Measurements from ENCODE around the gene ADIPOR2. TPM values are rescaled to one million over a fixed set of nuclear protein-coding genes. Genes with fewer than 3 reads are reported as not detected.
A peak's percentile ranks its signal among the peaks of the same experiment; 100 is the strongest.

The ADIPOR2 gene, protein sequence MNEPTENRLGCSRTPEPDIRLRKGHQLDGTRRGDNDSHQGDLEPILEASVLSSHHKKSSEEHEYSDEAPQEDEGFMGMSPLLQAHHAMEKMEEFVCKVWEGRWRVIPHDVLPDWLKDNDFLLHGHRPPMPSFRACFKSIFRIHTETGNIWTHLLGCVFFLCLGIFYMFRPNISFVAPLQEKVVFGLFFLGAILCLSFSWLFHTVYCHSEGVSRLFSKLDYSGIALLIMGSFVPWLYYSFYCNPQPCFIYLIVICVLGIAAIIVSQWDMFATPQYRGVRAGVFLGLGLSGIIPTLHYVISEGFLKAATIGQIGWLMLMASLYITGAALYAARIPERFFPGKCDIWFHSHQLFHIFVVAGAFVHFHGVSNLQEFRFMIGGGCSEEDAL
- total RNA-seq = 18.3 TPM

DNA sequence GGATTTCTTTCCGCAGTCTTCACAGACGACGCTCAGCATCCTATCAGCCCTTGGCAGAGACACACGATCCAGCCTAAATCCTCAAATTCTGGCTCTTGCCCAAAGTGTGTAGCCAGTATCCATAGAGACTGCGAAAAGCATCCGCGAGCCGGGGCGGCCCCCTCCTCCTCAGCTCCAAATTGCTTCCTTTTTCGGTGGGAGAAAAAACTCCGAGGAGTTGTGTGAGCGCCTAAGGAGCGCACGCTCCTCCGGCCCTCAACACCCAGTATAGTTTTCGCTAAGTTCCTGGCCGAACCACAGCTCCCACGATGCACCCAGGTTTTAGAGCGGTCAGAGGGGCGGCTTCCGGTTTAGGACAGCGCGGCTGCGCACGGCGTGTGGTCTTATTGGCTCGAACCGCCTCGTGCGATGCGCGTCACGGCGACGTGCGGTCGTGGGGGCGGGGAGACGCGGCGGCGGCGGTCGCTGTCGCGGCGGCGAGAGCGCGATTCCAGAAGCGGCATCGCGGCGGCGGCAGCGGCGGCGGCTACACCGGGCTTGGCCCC lies at the start of gene ADIPOR2:
ADIPOR2 (plus strand) TSS at position 493 of the 545 bp plus-strand sequence. CDS start 63,274 bp downstream, outside the sequence.
- Histone ChIP-seq H3K9me3 (ENCODE audit: low read depth, low read length) (no peaks in the 10 kb centered on the region), H3K27me3 (ENCODE audit: insufficient read depth, low read length) (no peaks in the 10 kb centered on the region), H3K4me3 (ENCODE audit: low read length) (peak within 1 kb of the TSS; percentile 80), H3K4me1 (ENCODE audit: insufficient read depth, low read length) (peaks cover 26% of the 10 kb centered on the region)

DNA sequence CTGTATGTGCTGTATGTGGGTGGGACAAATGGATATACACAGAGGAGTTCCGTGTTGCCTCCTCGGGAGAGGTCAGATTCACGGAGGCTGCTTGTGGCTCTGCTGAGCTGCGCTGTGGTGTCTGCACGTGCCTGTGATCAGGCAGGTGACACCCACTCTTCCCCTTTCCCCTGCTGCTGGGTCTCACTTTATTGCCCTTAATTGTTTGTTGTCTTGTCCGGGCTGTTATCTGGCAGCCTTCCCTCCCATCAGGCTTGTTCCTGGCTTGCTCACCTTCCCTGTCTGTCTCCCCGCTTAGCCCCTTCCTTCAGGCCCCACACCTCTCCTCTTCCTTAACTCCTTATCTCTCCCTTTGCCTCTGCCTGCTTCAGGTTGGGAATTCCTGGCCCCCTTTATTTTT lies 48.4 kb upstream of the ADIPOR2 start:
- peaks cover 16% of the 10 kb centered on the region for H3K4me1 ChIP-seq (ENCODE audit: insufficient read depth, low read length)
- no peaks in the 10 kb centered on the region for H3K27me3 ChIP-seq (ENCODE audit: insufficient read depth, low read length)
- H3K9me3 ChIP-seq (ENCODE audit: low read depth, low read length) = no peaks in the 10 kb centered on the region

DNA sequence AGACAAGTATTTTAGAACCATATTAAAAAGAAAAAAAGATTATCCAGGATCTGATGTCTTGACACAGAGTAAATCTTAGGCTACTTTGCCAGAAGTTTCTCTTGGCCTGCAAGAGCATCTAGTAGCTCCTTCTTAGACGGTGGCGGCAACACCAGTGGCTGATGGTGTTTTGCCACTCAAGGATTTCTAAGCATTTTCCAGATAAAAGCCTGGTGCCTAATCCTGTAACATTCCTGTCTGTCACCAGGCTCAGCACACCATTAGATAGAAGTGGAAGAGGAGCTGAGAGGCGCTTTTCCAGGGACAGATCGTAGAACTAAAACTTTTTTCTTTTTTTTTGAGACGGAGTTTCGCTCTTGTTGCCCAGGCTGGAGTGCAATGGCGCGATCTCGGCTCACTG lies 47.8 kb upstream of the ADIPOR2 start:
- Histone ChIP-seq H3K27me3 (ENCODE audit: insufficient read depth, low read length) (no peaks in the 10 kb centered on the region), H3K9me3 (ENCODE audit: low read depth, low read length) (no peaks in the 10 kb centered on the region), H3K4me1 (ENCODE audit: insufficient read depth, low read length) (peaks cover 16% of the 10 kb centered on the region), H3K4me3 (ENCODE audit: low read length) (no peak overlapping the region)

More for the DNA sequence above, 48.4 kb upstream of the ADIPOR2 start:
- H3K4me3 ChIP-seq (ENCODE audit: low read length) = no peak overlapping the region

DNA sequence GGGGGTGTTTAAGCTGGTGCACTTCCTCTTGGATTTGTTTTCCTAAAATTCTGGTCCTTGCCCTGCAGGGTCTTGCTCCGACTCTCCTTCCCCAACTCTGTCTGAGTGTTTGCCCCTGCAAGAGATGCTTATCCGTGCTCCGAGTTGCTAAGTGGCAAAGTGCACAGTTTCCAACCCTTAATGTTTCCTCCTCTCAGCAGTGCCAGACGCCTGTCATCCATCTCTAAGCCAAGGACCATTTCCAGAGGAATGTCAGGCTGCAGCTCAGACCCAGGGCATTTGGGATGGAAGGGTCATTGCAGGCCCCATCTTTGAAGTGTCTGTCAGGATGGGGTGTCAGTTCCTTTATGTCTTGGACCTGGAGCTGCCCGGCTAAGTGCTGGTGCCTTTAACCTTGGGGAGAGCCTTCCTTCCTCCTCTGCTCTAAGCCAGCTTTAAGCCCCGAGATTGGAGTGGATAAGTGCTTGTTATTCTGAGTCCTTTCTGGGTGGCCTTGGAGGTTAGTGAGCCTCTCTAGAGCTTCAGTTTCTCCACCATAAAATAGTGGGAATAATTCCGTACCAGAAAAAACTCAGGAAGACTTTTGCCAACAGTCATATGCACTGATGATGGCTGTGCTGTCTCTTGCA lies 46.9 kb upstream of the ADIPOR2 start:
- H3K27me3 ChIP-seq (ENCODE audit: insufficient read depth, low read length) = no peaks in the 10 kb centered on the region

DNA sequence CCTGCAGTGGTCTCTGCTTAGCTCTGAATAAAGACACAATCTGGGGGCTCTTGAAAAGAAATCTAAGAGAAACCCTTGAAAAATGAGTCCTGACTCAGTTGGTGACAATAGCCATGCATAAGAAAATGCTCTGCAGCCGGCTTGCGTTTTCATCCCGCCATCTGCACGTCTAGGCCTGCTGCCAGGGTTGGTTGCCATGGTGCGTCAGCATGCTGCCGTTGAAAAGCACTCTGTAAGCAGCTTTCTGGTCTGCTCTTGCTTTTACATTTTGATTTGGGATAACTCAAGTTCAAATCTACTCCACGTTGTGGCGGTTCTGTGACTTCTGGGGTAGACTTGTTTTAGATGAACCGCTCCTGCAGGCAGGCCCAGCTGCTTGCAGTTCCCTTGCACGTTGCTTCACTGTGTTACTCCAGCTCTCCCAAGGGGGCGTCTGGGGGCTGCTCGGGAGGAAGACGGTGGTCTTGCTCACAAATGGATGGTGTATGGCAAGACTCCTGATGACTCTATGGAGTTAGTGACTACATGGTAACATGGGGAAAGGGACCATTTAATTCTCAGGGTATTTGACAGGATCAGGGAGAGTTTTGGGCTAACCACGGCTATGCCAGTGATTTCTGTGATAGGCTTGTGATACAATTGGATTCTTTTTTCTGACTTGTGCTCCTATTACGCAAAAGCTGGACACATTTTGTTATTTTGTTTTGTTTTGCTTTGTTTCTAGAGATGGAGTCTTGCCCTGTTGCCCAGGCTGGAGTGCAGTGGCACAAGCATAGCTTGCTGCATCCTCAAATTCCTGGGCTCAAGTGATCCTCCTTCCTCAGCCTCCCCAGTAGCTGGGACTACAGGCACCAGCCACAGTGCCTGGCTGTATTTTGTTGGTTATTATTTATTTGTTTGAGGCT lies 46.1 kb upstream of the ADIPOR2 start:
- Histone ChIP-seq H3K27me3 (ENCODE audit: insufficient read depth, low read length) (no peaks in the 10 kb centered on the region), H3K9me3 (ENCODE audit: low read depth, low read length) (no peaks in the 10 kb centered on the region), H3K4me3 (ENCODE audit: low read length) (no peak overlapping the region), H3K4me1 (ENCODE audit: insufficient read depth, low read length) (peaks cover 12% of the 10 kb centered on the region)

More for the DNA sequence above, 46.9 kb upstream of the ADIPOR2 start:
- Histone ChIP-seq H3K9me3 (ENCODE audit: low read depth, low read length) (no peaks in the 10 kb centered on the region), H3K4me1 (ENCODE audit: insufficient read depth, low read length) (peaks cover 12% of the 10 kb centered on the region), H3K4me3 (ENCODE audit: low read length) (no peak overlapping the region)

DNA sequence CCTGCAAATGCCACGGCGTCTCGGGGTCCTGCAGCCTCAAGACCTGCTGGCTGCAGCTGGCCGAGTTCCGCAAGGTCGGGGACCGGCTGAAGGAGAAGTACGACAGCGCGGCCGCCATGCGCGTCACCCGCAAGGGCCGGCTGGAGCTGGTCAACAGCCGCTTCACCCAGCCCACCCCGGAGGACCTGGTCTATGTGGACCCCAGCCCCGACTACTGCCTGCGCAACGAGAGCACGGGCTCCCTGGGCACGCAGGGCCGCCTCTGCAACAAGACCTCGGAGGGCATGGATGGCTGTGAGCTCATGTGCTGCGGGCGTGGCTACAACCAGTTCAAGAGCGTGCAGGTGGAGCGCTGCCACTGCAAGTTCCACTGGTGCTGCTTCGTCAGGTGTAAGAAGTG lies 45.1 kb upstream of the ADIPOR2 start:
- H3K27me3 ChIP-seq (ENCODE audit: insufficient read depth, low read length) = no peaks in the 10 kb centered on the region
- peaks cover 12% of the 10 kb centered on the region for H3K4me1 ChIP-seq (ENCODE audit: insufficient read depth, low read length)
- no peak overlapping the region for H3K4me3 ChIP-seq (ENCODE audit: low read length)
- H3K9me3 ChIP-seq (ENCODE audit: low read depth, low read length) = no peaks in the 10 kb centered on the region

DNA sequence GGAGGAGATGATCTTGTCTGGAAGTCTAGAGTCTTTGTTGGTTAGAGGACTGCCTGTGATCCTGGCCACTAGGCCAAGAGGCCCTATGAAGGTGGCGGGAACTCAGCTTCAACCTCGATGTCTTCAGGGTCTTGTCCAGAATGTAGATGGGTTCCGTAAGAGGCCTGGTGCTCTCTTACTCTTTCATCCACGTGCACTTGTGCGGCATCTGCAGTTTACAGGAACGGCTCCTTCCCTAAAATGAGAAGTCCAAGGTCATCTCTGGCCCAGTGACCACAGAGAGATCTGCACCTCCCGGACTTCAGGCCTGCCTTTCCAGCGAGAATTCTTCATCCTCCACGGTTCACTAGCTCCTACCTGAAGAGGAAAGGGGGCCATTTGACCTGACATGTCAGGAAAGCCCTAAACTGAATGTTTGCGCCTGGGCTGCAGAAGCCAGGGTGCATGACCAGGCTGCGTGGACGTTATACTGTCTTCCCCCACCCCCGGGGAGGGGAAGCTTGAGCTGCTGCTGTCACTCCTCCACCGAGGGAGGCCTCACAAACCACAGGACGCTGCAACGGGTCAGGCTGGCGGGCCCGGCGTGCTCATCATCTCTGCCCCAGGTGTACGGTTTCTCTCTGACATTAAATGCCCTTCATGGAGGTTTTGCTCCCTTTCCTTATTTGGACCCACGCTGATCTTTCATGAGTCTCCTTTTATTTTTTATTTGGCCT lies 44.1 kb upstream of the ADIPOR2 start:
- peaks cover 12% of the 10 kb centered on the region for H3K4me1 ChIP-seq (ENCODE audit: insufficient read depth, low read length)
- H3K9me3 ChIP-seq (ENCODE audit: low read depth, low read length) = no peaks in the 10 kb centered on the region
- no peaks in the 10 kb centered on the region for H3K27me3 ChIP-seq (ENCODE audit: insufficient read depth, low read length)
- H3K4me3 ChIP-seq (ENCODE audit: low read length) = no peak overlapping the region

DNA sequence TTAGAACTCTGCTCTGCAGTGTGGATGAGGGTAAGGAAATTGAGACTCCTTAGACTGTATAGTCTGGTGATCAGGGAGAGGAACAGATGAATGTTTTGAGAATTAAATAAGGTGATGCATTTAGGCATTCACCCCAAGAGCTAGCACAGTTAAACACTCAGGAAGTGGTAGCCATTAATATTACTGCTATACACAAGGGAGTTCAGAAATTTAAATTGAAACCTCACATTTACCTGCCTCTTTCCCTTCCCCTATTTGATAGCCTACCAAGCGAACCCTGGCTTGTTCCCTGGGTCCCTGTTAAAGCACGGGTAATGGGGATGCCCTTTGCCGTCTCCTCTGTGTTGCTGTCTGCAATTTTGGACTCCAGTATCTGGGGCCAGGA lies 43.6 kb upstream of the ADIPOR2 start:
- H3K4me1 ChIP-seq (ENCODE audit: insufficient read depth, low read length) = peaks cover 12% of the 10 kb centered on the region
- H3K27me3 ChIP-seq (ENCODE audit: insufficient read depth, low read length) = no peaks in the 10 kb centered on the region
- H3K4me3 ChIP-seq (ENCODE audit: low read length) = no peak overlapping the region
- H3K9me3 ChIP-seq (ENCODE audit: low read depth, low read length) = no peaks in the 10 kb centered on the region

DNA sequence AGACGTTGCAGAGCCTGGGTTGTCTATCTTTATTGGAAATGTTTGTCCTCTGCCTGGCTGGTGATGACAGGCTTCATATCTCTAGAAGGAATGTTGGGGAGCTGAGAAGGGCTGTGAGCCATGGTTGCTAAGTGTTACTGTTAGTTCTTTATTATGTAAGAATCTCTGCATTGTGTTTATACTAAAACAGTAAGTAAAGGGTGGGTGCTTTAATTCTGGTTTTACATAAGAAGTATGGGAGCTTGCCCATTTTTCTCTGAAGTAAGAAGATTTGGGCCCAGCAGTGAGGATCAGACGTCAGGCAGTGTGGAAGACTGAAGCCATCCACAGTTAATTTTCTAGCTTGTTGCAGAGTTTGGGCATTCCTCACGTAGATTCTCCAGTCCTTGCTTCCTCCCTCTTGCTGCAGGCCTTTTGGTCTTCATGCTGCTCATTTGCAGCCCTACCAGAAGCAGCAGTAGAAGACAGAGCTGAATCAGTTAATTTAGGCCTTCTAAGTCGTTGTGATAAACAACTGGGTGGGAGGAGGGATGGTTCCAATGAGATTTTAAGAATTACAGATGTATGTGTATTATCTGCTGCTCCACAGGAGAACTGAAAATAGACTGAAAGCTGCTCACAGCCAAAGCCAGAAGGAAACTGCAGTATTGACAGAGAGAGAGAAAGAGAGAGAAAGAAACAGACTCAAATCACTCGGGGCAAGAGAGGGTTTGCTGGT lies 40.5 kb upstream of the ADIPOR2 start:
- H3K9me3 ChIP-seq (ENCODE audit: low read depth, low read length) = no peaks in the 10 kb centered on the region
- no peaks in the 10 kb centered on the region for H3K27me3 ChIP-seq (ENCODE audit: insufficient read depth, low read length)
- H3K4me3 ChIP-seq (ENCODE audit: low read length) = no peak overlapping the region
- peaks cover 12% of the 10 kb centered on the region for H3K4me1 ChIP-seq (ENCODE audit: insufficient read depth, low read length)

DNA sequence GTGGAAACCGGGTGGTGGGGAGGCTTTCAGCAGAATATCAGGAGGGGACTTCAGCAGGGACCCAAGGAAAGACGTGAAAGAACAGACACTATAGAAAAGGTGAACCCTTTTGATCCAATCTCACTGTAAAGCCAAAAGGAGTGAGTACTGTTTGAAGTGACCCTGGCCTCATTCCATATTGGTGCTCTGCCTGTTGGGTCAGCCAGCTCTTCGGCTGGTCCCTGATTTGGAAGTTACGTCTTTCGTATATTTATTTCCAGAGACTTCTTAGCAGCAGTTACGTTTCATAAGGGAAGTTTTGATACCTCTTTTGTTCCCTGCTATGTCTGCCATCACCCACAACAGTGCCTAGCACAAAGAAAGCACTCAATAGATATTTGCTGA lies 39.9 kb upstream of the ADIPOR2 start:
- Histone ChIP-seq H3K9me3 (ENCODE audit: low read depth, low read length) (no peaks in the 10 kb centered on the region), H3K4me1 (ENCODE audit: insufficient read depth, low read length) (peaks cover 12% of the 10 kb centered on the region), H3K27me3 (ENCODE audit: insufficient read depth, low read length) (no peaks in the 10 kb centered on the region), H3K4me3 (ENCODE audit: low read length) (no peak overlapping the region)

DNA sequence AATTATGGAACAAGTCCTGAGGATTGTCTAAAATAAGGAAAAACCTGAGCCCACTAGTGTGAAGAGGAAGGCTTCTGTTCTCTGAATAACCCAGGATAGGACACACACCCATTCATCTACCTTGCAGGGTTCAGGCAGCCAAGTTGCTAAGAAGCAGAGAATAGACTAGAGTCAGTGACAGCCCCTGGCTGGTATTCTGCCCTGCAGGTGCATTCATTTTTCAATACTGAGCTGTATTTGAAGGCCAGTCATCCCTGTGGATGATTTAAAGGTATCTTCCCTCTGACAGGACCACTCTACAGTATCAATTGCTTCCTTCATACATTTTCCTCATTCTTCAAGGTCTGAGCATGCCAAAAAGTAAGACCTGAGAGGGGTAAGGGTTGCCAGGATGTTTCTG lies 38.9 kb upstream of the ADIPOR2 start:
- Histone ChIP-seq H3K4me1 (ENCODE audit: insufficient read depth, low read length) (peaks cover 6% of the 10 kb centered on the region), H3K9me3 (ENCODE audit: low read depth, low read length) (no peaks in the 10 kb centered on the region), H3K4me3 (ENCODE audit: low read length) (no peak overlapping the region), H3K27me3 (ENCODE audit: insufficient read depth, low read length) (no peaks in the 10 kb centered on the region)

DNA sequence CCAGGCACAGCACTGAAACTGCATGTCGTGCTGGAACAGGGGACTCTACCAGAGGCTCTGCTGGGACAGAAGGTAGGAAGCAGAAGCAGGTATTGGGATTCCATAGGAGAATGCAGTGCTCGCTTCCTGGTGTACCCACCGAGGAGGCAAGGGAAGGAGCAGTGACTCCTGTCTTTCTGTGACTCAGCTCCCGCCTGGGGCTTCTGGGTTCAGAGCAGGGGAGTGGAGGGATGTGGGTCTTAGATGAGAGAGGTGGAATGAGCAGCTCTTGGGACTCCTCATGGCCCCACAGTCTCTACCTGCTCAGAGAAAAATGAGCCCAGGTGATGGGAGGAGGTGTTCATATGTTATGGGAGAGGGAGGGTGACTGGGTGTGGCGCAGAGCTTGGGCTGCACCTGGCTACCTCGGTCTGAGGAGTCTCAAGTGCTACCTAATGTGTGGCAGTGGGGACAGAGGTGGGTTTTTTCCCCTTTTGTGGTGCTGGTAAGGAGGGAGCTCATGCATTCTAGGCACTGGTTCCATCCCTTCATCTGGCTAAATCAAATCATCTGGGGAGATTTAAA lies 35.6 kb upstream of the ADIPOR2 start:
- no peaks in the 10 kb centered on the region for H3K9me3 ChIP-seq (ENCODE audit: low read depth, low read length)
- no peak overlapping the region for H3K4me3 ChIP-seq (ENCODE audit: low read length)
- no peaks in the 10 kb centered on the region for H3K27me3 ChIP-seq (ENCODE audit: insufficient read depth, low read length)
- no peaks in the 10 kb centered on the region for H3K4me1 ChIP-seq (ENCODE audit: insufficient read depth, low read length)

DNA sequence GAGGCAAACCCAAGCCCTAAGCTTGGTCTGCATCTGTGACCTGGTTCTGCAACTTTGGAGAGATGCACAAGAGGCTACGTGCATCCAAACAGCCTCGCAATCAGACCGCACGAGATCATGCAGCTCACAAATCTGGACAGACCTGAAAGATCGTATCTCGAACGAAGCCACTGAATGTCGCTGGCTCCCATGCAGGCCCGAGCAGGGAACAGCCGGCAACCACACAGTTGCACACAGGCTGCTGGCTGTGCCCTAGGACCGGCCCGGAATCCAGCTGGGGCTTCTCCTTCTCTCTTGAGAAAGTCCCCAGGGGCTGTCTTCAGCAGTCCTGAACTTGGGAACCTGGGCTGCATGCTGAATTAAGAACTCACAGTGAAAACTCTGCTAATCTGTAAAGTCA lies 34.0 kb upstream of the ADIPOR2 start:
- no peaks in the 10 kb centered on the region for H3K9me3 ChIP-seq (ENCODE audit: low read depth, low read length)
- no peaks in the 10 kb centered on the region for H3K27me3 ChIP-seq (ENCODE audit: insufficient read depth, low read length)
- no peak overlapping the region for H3K4me3 ChIP-seq (ENCODE audit: low read length)
- H3K4me1 ChIP-seq (ENCODE audit: insufficient read depth, low read length) = no peaks in the 10 kb centered on the region

DNA sequence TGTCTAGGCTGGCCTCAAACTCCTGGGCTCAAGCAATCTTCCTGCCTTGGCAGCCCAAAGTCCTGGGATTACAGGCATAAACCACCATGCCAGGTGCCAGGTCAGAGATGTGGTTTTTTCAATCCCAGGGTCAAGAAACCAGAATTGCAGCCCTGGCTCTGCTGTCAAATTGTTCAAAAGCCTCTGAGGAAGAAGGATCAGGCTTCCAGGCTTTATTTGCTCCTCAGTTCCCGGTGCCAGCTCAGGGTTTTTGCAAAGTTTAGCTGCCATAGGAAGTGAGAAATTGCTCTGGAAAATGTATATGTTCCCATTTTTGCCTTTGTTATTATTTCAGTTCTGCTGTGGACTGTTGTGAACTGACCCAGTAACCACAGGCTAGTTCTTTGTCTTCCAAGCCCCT lies 33.2 kb upstream of the ADIPOR2 start:
- Histone ChIP-seq H3K27me3 (ENCODE audit: insufficient read depth, low read length) (no peaks in the 10 kb centered on the region), H3K9me3 (ENCODE audit: low read depth, low read length) (no peaks in the 10 kb centered on the region), H3K4me1 (ENCODE audit: insufficient read depth, low read length) (no peaks in the 10 kb centered on the region), H3K4me3 (ENCODE audit: low read length) (no peak overlapping the region)
